Measurements from ENCODE around the gene KHDRBS2.

DNA sequence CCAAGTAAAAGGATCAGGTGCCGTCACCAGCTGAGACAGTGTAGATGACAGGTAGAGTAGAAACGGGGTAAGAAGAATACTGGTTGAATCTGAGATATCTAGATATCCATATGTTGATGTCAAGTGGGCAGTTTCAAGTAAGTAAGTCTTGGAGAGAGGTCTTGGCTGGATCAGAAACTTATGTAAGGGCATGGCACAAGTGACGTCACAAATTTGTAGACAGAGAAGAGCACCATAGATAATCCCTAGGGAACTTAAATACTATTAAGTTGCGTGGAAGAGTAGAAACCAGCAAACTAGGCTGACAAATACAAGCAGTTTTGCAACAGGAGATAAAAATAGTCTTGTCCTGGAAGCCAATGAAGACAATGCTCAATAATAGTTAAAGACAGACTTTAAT, 123.2 kb downstream of the KHDRBS2 start:
- TF ChIP-seq CTCF (IDR thresholded peaks at IDR 0.05) (no peak), EZH2phosphoT487 (IDR thresholded peaks at IDR 0.05; ENCODE audit: borderline replicate concordance, low read depth) (no peak), FOXM1 (IDR thresholded peaks at IDR 0.05; ENCODE audit: low read depth) (no peak), FOXJ3 (CRISPR knock-in tag; IDR thresholded peaks at IDR 0.05) (no peak), RAD21 (IDR thresholded peaks at IDR 0.05; ENCODE audit: low read length) (no peak), PBX3 (IDR thresholded peaks at IDR 0.05) (no peak), RFX5 (IDR thresholded peaks at IDR 0.05; ENCODE audit: low read length) (no peak), SMC3 (IDR thresholded peaks at IDR 0.05; ENCODE audit: low read depth, low read length) (no peak), TAF1 (IDR thresholded peaks at IDR 0.05; ENCODE audit: borderline replicate concordance, low read depth, low read length) (no peak)
- TF ChIP-seq, protein P1, sequence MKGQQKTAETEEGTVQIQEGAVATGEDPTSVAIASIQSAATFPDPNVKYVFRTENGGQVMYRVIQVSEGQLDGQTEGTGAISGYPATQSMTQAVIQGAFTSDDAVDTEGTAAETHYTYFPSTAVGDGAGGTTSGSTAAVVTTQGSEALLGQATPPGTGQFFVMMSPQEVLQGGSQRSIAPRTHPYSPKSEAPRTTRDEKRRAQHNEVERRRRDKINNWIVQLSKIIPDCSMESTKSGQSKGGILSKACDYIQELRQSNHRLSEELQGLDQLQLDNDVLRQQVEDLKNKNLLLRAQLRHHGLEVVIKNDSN (IDR thresholded peaks at IDR 0.05; ENCODE audit: borderline replicate concordance, low read depth): no peak

Measured in SK-N-SH (cell line).